ENCODE measurements around the gene VSIG4. TPM values are rescaled to one million over a fixed set of nuclear protein-coding genes. Genes with fewer than 3 reads are reported as not detected.
"Not testable (repeated sequence)": the region's sequence is repeated elsewhere in the genome, so short reads cannot be mapped to it uniquely, and the experiment has no call there.

The VSIG4 gene, protein sequence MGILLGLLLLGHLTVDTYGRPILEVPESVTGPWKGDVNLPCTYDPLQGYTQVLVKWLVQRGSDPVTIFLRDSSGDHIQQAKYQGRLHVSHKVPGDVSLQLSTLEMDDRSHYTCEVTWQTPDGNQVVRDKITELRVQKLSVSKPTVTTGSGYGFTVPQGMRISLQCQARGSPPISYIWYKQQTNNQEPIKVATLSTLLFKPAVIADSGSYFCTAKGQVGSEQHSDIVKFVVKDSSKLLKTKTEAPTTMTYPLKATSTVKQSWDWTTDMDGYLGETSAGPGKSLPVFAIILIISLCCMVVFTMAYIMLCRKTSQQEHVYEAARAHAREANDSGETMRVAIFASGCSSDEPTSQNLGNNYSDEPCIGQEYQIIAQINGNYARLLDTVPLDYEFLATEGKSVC
- total RNA-seq = not detected in 3 replicates

DNA sequence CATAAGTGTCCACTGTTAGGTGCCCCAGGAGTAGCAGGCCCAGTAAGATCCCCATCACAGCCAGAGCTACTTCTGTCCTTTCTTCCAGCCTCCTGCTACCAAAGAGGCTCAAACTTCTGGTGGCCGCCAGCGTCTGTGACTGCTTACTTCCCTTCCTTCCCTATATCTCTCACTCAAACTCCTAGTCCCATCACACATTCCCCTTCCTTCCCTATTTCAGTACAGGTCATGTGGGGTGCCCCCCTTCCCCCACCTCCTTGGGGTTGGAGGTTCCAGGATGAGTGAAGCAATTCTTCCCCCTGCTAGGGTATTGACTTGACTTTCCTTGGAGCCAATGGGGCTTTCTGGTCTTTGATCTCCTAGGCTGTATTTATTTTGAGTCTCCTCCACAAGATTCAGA, at the start of gene VSIG4:
Gene VSIG4, minus strand, starts transcription at position 137 of the 400 bp plus-strand sequence. Its CDS starts 82 bp downstream, at position 55.
- Mint-ChIP-seq H3K36me3 (no peaks in the 10 kb centered on the region), H3K4me3 (no peak within 1 kb of the TSS), H3K27me3 (ENCODE audit: low read depth) (no peaks in the 10 kb centered on the region), H3K9me3 (peaks cover 16% of the 10 kb centered on the region), H3K27ac (no peak within 1 kb of the TSS), H3K4me1 (no peaks in the 10 kb centered on the region)
- no peak for DNase-seq (ENCODE audit: low spot score in 2 of 2, unreplicated experiment in 2 of 2)
- TF ChIP-seq, protein P1, sequence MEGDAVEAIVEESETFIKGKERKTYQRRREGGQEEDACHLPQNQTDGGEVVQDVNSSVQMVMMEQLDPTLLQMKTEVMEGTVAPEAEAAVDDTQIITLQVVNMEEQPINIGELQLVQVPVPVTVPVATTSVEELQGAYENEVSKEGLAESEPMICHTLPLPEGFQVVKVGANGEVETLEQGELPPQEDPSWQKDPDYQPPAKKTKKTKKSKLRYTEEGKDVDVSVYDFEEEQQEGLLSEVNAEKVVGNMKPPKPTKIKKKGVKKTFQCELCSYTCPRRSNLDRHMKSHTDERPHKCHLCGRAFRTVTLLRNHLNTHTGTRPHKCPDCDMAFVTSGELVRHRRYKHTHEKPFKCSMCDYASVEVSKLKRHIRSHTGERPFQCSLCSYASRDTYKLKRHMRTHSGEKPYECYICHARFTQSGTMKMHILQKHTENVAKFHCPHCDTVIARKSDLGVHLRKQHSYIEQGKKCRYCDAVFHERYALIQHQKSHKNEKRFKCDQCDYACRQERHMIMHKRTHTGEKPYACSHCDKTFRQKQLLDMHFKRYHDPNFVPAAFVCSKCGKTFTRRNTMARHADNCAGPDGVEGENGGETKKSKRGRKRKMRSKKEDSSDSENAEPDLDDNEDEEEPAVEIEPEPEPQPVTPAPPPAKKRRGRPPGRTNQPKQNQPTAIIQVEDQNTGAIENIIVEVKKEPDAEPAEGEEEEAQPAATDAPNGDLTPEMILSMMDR (IDR thresholded peaks at IDR 0.05; ENCODE audit: unreplicated experiment) = no peak

DNA sequence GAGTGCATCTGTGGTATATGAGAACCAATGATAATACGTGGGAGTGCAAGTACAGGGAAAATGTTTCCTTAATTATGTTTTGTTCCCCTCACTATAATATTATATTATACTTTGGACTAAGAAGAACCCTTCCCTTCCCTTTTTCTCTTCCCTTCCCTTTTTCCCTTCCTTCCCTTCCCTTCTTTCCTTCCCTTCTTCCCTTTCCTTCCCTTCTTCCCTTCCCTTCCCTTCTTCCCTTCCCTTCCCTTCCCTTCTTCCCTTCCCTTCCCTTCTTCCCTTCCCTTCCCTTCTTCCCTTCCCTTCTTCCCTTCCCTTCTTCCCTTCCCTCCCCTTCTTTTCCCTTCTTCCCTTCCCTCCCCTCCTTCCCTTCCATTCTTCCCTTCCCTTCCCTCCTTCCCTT, 36.9 kb upstream of the VSIG4 start:
- Mint-ChIP-seq H3K9me3 (peaks cover 49% of the 10 kb centered on the region), H3K4me3 (no peak overlapping the region), H3K27me3 (ENCODE audit: low read depth) (no peaks in the 10 kb centered on the region), H3K27ac (no peak overlapping the region), H3K4me1 (no peaks in the 10 kb centered on the region), H3K36me3 (no peaks in the 10 kb centered on the region)
- TF ChIP-seq, protein P1 (IDR thresholded peaks at IDR 0.05; ENCODE audit: unreplicated experiment) = no peak
- DNase-seq (ENCODE audit: low spot score in 2 of 2, unreplicated experiment in 2 of 2) = no peak

DNA sequence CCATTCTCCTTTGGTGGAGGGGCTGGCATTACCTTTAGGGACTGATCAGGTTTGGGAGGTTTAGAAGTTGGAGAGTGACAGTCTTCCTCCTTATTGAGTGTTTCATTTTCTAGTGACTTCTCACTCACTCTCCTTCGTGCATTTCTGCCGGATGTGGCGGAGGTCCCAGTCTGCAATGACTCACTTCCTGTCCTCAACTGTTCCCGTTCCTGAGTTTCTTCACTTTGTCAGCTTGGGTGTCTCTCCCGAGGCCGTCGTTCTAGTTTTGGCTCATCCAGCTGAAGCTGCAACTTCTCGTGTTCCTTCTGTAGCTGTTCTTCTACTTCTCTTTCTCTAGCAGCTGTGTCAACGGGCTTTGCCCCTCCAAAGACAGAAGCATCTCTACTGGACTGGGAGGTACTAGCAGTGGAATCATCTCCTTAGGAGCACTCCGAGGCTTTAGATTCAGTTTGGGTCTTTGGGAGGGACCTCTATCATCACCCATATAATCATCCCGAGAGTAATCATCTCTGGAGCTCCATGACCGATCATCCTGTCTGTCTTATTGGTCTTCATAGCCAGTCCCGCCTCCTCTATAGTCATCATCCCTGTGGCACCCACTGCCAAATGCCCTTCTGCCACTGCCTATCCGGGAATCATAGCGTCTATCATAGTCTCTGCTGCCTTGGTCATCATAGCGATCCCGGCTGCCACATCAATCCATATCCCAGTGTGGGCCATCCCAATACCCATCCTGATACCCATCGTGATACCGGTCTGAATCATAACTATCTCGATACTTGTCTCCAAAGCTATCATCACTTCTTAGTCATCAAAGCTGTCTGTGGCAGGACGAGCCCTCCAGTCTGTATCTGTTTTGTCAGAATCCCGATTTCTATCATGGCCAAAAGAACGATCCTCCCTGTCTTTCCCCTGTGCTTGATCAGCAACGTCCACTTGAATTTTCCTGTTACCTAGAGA, 35.3 kb upstream of the VSIG4 start:
- TF ChIP-seq, protein P1 (IDR thresholded peaks at IDR 0.05; ENCODE audit: unreplicated experiment) = no peak
- Mint-ChIP-seq H3K4me1 (no peaks in the 10 kb centered on the region), H3K27me3 (ENCODE audit: low read depth) (no peaks in the 10 kb centered on the region), H3K27ac (no peak overlapping the region), H3K4me3 (no peak overlapping the region), H3K9me3 (peaks cover 57% of the 10 kb centered on the region), H3K36me3 (no peaks in the 10 kb centered on the region)
- no peak for DNase-seq (ENCODE audit: low spot score in 2 of 2, unreplicated experiment in 2 of 2)

DNA sequence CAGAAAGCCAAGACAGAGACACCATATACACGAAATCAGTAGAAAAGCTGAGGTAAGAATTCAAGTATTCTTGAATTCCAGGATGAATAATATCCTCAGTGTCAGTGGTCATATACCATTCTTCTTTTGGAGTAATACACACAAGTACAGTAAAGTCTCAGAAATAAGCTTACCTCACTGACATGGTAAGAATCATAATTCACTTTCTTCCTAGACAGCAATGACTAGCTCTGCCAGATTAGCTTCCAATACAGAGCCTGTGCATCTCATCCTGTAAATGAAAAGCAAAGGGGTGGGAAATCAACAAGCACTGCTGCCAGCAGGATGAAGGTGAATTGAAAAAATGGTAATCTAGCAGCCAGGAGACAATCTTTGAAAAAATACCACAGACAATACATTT, 31.2 kb upstream of the VSIG4 start:
- Mint-ChIP-seq H3K9me3 (peaks cover 58% of the 10 kb centered on the region), H3K27me3 (ENCODE audit: low read depth) (no peaks in the 10 kb centered on the region), H3K36me3 (no peaks in the 10 kb centered on the region), H3K27ac (no peak overlapping the region), H3K4me3 (no peak overlapping the region), H3K4me1 (no peaks in the 10 kb centered on the region)
- TF ChIP-seq, protein P1 (IDR thresholded peaks at IDR 0.05; ENCODE audit: unreplicated experiment) = no peak
- DNase-seq (ENCODE audit: low spot score in 2 of 2, unreplicated experiment in 2 of 2) = no peak

DNA sequence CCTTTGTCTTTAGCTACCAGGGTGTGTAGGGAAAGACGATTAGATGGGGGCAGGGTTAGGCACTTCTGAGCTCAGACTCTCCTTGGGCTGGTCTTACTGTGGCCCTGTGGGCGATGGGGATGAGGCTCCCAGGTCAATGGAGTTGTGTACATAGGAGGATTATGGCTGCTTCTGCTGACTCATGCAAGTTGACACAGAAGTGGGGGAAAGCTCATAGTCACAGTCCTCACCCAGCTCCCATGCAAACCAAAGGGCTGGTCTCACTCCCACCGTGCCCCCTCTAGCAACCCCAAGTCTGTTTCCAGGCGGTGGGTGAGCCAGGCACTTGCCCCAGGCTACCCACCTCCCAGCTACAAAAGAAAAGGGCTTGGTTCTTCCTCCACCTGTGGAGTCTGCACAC, 24.4 kb upstream of the VSIG4 start:
- Mint-ChIP-seq H3K27me3 (ENCODE audit: low read depth) (no peaks in the 10 kb centered on the region), H3K4me1 (no peaks in the 10 kb centered on the region), H3K27ac (no peak overlapping the region), H3K36me3 (no peaks in the 10 kb centered on the region), H3K9me3 (peaks cover 37% of the 10 kb centered on the region), H3K4me3 (no peak overlapping the region)
- no peak for DNase-seq (ENCODE audit: low spot score in 2 of 2, unreplicated experiment in 2 of 2)
- TF ChIP-seq, protein P1 (IDR thresholded peaks at IDR 0.05; ENCODE audit: unreplicated experiment) = no peak

DNA sequence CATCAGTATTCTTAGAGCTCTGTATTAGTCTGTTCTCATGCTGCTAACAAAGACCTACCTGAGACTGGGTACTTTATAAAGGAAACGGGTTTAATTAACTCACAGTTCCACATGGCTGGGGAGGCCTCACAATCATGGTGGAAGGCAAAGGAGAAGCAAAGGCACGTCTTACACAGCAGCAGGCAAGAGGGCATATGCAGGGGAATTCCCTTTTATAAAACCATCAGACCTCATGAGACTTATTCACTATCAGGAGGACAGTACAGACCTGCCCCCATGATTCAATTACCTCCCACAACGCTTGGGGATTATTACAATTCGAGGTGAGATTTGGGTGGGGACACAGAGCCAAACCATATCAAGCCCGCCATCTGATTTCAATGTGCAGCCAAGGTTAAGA, 17.1 kb upstream of the VSIG4 start:
- not testable (repeated sequence) for H3K4me3 Mint-ChIP-seq; H3K4me1 Mint-ChIP-seq; H3K27ac Mint-ChIP-seq; H3K27me3 Mint-ChIP-seq (ENCODE audit: low read depth); DNase-seq (ENCODE audit: low spot score in 2 of 2, unreplicated experiment in 2 of 2); H3K36me3 Mint-ChIP-seq
- H3K9me3 Mint-ChIP-seq = peaks cover 13% of the 10 kb centered on the region
